Measurements from ENCODE around the gene EVX2.

EVX2 gene

GRCh38 chr2:176107731-176108181 lies 24.0 kb upstream of the EVX2 start:
- no peak for DNase-seq (ENCODE audit: low read depth, low spot score)

GRCh38 chr2:176106581-176107539 lies 23.1 kb upstream of the EVX2 start, which contains the start of gene HOXD11:
Gene HOXD11, plus strand, starts transcription at chr2:176107280. Its CDS starts 76 bp downstream, at chr2:176107356.
- no peak for DNase-seq (ENCODE audit: low read depth, low spot score)

GRCh38 chr2:176105730-176106580 lies 22.2 kb upstream of the EVX2 start:
- DNase-seq (ENCODE audit: low read depth, low spot score), result no peak

GRCh38 chr2:176105078-176105729 lies 21.4 kb upstream of the EVX2 start:
- DNase-seq (ENCODE audit: low read depth, low spot score), result no peak

- DNase-seq (ENCODE audit: low read depth, low spot score), result no peak
Observed at GRCh38 chr2:176104316-176105077, 20.7 kb upstream of the EVX2 start.

GRCh38 chr2:176103742-176104315 lies 20.1 kb upstream of the EVX2 start:
- DNase-seq (ENCODE audit: low read depth, low spot score), result no peak

GRCh38 chr2:176103194-176103593 lies 19.4 kb upstream of the EVX2 start:
- DNase-seq (ENCODE audit: low read depth, low spot score), result no peak

- no peak for DNase-seq (ENCODE audit: low read depth, low spot score)
Observed at GRCh38 chr2:176102309-176102866, 18.6 kb upstream of the EVX2 start.

GRCh38 chr2:176101842-176102241 lies 18.1 kb upstream of the EVX2 start:
- DNase-seq (ENCODE audit: low read depth, low spot score), result no peak

GRCh38 chr2:176101216-176101830 lies 17.6 kb upstream of the EVX2 start:
- no peak for DNase-seq (ENCODE audit: low read depth, low spot score)

- DNase-seq (ENCODE audit: low read depth, low spot score), result no peak
Observed at GRCh38 chr2:176100547-176101140, 16.9 kb upstream of the EVX2 start.

- no peak for DNase-seq (ENCODE audit: low read depth, low spot score)
Observed at GRCh38 chr2:176099728-176100546, 16.2 kb upstream of the EVX2 start, which contains the start of gene HOXD12. Gene HOXD12, plus strand, starts transcription at chr2:176099795. Its CDS starts 7 bp downstream, at chr2:176099802.

- no peak for DNase-seq (ENCODE audit: low read depth, low spot score)
Observed at GRCh38 chr2:176099159-176099727, 15.5 kb upstream of the EVX2 start.

- no peak for DNase-seq (ENCODE audit: low read depth, low spot score)
Observed at GRCh38 chr2:176098366-176099158, 14.8 kb upstream of the EVX2 start.

- no peak for DNase-seq (ENCODE audit: low read depth, low spot score)
Observed at GRCh38 chr2:176097820-176098365, 14.1 kb upstream of the EVX2 start.

GRCh38 chr2:176096986-176097819 lies 13.4 kb upstream of the EVX2 start:
- peak; percentile 20 for DNase-seq (ENCODE audit: low read depth, low spot score)

Data from brain pericyte (primary cell).